Skin epidermis (tissue), 12 donors: Measurements from ENCODE around the gene LRMDA.

Source experiments
- H3K27ac ChIP-seq, 21 experiments: fragments of 200-600 bp; sonication (generic) in 11 of 21; one replicate each; pipeline ENCODE4 v1.5.0; 2020; ENCODE audit warnings: mild to moderate bottlenecking in 3 of 21, inconsistent platforms in 2 of 21, moderate library complexity in 2 of 21
- H3K4me3 ChIP-seq, 7 experiments: fragments of 200-600 bp; sonication (generic) in 2 of 7; one replicate each; pipeline ENCODE4 v1.5.0; 2020; ENCODE audit warnings: inconsistent platforms in 2 of 7, mild to moderate bottlenecking in 2 of 7, moderate library complexity in 1 of 7

Gene LRMDA

DNA sequence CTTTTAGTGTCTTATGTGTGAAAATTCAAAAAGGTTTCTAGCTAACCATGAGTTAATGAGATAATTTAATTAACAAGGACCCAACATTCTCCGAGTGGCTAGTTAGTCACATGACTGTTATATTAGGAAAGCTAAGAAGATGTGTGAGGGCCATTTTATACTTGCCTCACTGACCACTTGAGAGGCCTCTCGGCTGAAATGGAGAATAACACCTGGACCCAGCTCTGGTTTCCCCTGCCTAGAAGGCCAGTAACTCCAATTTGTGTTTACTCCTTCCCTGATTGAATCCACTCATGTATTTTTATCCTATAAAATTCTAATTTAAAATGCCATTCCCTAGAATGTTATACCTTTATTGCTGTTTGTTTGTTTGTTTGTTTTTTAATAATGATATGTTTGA is 1115.0 kb downstream of the LRMDA start:
- H3K27ac ChIP-seq = no peak overlapping the region

DNA sequence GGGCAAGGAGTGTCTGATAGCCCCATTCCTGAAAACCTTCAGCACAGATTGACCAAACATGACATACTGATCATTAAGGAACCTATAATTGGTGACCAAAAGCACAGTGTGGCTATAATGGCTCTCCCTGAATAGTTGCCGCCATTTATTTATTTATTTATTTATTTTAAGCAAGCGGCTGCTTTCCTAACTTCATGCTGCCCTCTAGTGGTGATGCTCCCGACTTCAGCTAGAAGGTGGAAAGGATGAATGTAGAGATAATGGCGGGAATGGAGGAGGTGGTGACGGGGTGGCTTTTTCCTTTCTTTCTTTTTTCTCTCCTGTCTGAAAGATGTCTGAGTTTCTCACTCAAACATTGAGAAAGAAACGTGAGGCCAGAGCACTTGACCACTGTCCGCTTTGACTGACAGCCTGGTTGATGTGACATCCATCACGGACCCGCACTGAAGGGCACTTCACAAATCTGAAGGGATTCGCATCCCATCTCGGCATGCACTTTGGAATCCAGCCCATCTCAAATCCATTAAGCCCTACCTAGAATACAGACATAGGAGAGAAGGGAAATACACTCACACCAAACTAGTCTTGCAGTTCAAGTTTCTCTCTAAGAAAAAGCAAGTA is 1116.0 kb downstream of the LRMDA start:
- Histone ChIP-seq H3K27ac (no peak overlapping the region), H3K4me3 (no peak overlapping the region)

More for the DNA sequence above, 1115.0 kb downstream of the LRMDA start:
- no peak overlapping the region for H3K4me3 ChIP-seq

DNA sequence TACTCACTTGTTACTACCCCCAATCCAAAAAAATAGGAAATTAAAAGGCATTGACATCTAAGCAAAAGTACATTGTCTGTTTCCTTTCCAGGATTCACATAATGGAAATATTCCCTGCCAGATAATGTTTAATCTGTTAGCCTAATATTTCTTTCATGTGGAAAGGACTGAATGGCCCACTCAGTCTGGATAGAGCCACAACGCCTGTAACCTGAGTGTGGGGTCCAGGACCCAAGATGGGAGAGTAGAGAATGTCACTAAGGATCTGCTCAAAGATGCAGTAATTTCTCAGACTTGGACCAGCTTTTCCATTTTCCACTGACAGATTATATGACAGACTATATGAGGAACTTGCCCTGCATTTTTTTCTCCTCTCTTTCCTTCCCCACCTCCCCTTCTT is 1117.3 kb downstream of the LRMDA start:
- H3K4me3 ChIP-seq = no peak overlapping the region
- no peak overlapping the region for H3K27ac ChIP-seq

DNA sequence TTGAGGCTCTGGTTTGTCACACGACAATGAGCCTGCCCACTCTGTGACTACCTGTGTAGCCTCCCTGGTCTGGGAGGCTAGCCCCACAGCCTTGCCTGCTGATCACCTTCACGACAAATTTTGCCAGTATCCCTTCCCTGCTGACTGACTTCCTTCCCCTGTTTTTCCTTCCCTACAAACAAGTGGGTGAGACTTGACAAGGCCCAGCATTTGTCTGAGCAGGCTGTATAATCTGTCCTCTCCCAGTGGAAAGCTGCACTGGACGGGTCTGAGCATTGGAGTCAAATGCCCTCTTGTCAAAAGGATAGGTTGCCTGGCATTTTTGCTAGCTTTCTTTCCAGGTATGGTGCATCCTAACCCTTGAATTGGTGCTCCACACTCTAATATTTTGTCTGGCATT is 1117.7 kb downstream of the LRMDA start:
- Histone ChIP-seq H3K4me3 (no peak overlapping the region), H3K27ac (no peak overlapping the region)

DNA sequence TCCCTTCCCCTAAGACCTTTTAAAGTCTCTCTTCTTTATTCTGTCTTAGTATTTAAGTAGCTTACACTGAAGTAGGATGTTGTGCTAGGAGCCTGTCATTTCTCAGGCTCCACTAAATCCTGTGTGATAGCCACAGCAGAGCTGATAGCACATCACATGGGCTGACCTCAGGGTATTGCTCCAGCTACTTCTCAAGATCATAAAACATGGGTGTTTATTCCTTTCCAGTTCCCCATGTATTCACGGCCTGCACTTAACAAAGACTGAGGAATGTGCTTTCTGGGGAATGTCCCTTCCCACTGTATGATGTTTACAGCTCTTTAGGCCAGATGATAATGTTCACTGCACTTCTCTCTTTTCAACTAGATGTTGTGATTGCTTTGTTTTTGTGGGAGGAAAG is 1119.4 kb downstream of the LRMDA start:
- H3K27ac ChIP-seq = peak overlapping the region in 2 of 21 experiments; percentile 4 to 35
- no peak overlapping the region for H3K4me3 ChIP-seq

DNA sequence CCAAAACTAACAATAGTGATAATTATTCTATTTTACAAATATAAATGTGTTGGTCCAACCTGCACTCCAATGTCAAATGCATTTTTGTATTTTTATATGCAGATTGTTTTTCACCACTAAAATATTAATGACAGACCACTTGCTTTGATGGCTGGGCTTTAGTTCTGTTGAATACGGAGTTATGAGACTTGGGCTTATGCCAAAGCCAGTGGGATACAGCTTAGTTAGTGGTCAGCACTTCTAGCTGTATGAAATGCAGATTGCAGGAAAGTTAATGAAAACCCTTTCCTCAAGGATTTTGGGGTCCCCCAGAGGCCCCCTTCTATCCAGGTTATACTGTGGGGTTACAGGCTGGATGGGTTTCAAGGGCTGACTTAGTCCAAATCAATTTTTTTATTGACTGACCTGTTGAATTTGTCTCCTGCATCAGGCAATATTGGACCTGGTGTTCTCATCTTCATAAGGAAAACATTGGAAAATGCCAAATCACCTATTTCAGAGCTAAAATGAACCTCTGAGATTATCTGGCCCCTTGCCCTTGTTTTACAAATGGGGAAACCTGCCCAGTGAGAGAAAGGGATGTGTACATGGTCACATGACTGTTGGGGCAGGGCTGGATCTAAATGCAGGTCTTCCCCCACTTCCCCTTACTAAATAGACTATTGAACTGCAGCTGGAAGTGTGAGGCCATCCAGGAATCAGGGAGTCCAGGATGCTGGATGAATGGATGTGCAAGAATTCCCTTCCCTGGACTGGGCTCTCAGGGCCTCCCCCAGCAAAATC is 1120.9 kb downstream of the LRMDA start:
- no peak overlapping the region for H3K4me3 ChIP-seq
- H3K27ac ChIP-seq = peak overlapping the region in 7 of 21 experiments; percentile 10 to 55 (median 22)

DNA sequence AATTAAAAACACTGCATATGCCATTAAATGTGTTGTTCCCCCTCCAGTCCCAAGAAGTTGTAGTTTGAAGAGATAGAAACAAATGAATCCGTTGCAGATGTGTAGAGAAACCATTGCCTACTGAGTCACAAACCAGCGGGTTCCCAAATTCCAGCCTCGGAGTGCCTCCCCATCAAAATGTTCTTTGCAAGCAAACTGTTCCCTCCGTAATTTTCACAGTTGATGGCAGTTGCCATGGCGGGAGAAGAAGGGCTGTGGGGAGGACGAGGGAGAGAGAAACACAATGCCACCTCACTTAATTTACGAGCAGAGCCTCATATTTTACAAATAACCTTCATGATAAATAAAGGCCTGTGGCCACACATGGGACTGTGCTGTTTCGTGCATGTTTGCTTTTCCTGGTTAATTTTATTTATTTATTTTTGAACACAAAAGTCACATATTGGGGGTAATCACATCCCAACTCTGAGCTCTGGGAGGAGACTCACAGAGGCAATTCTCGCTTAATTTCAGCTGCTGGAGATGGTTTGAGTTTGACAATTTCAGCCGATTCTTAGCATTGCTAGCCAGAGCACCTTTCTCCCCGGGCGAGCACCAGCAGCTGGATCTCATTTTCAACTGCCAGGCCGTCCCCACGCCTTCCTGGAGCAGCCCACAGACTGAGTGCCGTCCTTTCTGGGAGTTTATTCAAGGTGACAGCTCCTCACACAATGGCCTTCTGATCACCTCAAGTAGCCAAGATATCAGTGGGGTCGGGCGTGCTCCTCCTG is 1122.0 kb downstream of the LRMDA start:
- Histone ChIP-seq H3K27ac (peak overlapping the region in 10 of 21 experiments; percentile 9 to 58 (median 43)), H3K4me3 (no peak overlapping the region)

DNA sequence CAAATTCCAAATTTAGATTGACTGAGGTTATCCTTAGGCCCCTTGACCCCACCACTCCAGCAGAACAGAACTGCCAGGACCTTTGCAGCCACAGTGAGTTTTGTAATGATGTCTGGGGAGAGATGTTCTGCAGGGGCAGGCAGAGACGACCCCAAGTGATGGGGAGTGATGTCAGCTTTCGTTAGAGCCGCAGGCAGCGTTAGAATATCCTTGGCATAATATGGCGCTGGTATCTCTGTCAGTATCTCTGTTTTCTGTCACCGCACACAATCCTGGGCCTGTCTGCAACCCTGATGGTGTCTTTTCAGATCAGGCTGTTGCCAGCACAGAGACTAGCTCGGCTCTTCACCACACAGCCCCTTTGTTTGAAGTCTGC is 1122.6 kb downstream of the LRMDA start:
- Histone ChIP-seq H3K4me3 (no peak overlapping the region), H3K27ac (peak overlapping the region in 10 of 21 experiments; percentile 9 to 58 (median 43))

DNA sequence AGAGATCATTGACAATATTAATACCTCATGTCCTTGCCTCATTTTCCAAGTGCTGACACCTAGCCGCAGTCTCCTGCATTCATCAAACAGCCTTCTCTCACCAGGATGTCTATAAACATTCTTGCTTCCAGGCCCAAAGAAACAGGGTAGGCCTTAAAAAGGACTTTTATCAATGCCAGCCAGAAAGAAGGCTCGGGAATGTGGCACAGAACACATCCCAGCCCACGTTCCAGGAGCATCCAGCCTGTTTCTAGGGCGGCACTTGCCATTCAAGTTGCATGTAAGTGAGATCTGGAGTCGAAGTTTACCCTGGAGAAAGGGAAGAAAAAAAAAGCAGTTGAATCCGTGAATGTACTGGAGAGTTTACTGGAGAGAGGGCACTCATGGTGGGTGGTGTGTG is 1123.1 kb downstream of the LRMDA start:
- peak overlapping the region in 6 of 21 experiments; percentile 27 to 58 (median 46) for H3K27ac ChIP-seq
- no peak overlapping the region for H3K4me3 ChIP-seq

DNA sequence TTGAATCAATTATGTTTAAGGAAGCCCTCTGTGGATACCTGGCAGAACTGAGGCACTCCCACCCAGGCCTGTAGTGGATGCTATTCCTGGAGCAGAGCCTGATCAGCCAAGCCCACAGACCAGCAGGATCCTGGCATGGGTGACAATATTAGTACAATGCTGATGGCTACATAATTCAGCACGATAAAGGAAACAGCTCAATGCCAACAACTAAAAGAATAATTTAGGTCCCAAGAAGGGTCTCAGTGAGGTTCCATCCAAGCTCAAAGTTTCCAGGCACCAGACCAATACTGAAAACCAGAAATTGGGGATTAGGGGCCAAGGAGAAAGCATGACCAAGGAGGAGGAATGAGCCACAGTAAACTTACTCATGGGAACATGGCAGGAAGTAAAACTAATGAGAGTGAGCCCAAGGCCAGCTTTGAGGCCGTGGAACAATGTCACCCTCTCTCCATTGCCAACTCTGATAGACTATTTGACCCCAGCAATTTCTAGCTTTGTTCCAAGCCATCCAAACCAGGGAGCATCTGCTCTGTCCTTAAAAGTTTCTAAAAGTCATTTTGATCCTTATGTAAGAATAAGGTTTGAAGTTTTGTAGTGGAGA is 1123.7 kb downstream of the LRMDA start:
- H3K27ac ChIP-seq = peak overlapping the region in 2 of 21 experiments; percentile 8 to 22
- H3K4me3 ChIP-seq = no peak overlapping the region

DNA sequence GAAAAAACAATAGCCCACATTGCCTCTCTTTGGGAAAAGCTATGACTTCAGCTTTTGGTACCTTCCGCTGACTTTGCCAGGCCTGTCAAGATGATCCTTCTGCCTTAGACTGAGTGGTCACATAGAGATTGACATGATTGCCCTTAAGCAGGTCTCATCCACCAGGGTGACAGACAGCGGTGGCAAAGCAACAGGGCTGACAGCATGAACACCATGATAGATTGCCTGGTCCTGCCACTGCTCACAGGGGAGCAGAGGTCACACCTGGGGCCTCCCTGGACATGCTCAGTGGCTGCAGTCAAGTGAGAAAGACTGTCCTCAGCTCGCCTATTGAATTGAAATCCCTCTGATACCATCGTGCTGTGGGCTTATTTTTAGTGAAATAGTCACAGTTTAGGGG is 1125.9 kb downstream of the LRMDA start:
- Histone ChIP-seq H3K4me3 (no peak overlapping the region), H3K27ac (no peak overlapping the region)

DNA sequence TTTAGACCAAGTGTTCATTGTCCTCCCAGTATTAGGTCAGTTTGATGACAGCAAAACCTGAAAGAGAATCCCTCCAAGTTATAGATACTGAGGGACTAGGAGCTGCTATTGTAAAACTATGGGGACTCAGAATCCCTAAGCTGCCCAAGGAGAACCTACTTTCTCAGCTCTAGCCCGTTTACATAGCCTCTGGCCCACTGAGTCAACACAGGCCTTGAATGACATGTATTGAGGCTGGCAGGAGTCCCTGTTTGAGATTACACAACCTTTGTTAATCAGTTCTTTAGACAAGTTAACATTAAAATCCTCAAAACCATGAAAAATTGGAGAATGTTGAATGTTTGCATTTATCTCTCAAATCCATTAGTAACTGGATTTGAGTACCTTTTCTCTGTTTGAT is 1127.2 kb downstream of the LRMDA start:
- H3K27ac ChIP-seq = peak overlapping the region in 4 of 21 experiments; percentile 3 to 75 (median 43)
- no peak overlapping the region for H3K4me3 ChIP-seq

DNA sequence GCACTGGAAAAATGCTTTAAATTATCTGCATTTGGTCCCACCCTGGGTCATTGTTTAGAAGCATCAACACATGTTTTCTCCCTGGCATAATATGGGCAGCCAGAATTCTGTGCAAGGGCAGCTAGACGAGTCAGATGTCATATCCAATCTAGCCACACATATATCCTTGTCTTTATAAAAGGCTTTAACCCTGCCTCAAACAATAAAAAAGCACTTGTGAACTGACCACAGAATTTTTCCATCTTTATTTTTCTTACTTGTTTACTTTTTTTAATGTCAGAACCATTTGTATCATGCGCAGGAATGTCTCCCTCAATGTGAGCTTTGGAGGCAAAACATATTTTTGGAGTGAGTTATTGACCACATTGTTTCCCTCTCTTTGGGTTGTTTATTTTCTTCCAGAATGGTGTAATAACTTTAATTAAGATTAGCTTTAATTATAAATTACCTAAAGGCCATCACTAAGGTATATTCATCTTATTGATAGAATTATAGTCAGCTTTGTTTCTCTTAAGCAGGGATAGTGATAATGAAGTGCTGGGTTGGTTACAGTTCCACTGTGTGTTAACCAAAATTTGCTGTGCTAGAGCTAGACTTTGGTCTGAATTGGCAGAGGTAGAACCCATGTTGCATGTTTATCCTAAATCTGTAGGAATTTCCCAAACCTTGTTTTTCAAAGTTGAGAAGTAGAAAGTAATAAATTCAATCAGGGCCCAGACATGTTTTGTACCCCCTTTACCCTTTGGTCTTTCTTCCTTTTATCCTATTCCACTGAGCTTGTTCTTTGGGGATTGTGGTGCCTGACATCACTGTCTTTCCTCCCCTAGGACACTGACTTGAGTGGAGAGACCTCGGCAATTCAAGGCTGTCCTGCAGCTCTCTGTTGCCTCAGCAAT is 1127.8 kb downstream of the LRMDA start:
- Histone ChIP-seq H3K27ac (peak overlapping the region in 6 of 21 experiments; percentile 6 to 75 (median 28)), H3K4me3 (no peak overlapping the region)

DNA sequence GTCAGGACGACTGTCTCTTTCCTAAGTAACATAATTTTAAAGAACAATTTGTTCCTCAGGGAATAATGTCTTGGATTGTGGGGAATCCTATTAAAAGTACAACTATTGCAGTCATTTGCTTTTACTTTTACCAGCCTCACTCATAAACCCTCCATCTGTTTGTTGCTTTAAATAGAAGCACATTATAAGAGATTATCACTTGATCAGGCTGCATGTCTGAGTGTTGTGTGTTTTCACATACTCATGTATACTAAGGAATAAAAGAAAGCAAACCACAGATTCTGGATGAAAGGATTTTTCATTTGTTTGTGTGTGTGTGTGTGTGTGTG is 1128.4 kb downstream of the LRMDA start:
- H3K27ac ChIP-seq = peak overlapping the region in 4 of 21 experiments; percentile 6 to 68 (median 28)
- no peak overlapping the region for H3K4me3 ChIP-seq

DNA sequence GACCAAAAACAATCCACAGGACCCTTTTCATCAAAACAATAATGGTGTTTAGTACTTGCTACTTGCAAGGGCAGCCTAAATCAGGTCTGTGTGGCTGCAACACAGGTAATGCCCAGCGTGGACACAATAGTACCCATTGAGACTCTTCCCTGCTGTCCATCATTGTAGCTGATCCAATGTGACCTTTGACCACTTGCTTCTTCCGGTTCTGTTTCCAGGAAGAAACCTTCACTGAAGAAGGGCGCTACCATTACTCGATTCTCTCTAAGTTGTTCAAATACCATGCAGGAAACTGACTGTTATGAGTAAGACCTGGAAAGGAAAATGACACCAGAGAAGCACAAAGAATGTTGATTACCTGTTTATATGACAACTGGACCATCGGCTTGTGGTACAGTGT is 1128.9 kb downstream of the LRMDA start:
- no peak overlapping the region for H3K4me3 ChIP-seq
- H3K27ac ChIP-seq = peak overlapping the region in 2 of 21 experiments; percentile 26 to 68

DNA sequence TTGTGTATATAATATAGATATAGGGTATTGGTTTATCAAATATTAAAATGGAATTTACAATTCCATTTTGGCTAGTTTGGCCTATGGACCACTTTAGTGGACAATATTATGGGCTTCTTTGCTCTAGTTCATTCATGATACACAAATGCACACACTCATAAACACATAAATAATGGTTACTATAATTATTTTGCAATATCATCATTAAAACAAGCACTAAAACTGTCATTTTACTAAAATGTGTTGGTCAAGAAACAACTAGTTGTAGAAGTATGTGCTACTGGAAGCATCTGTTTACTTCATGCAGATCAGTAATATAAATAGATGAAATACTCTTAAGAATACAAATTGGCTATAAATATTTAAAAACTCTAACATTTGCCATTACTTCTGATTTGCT is 1131.9 kb downstream of the LRMDA start:
- H3K4me3 ChIP-seq = no peak overlapping the region
- H3K27ac ChIP-seq = no peak overlapping the region

DNA sequence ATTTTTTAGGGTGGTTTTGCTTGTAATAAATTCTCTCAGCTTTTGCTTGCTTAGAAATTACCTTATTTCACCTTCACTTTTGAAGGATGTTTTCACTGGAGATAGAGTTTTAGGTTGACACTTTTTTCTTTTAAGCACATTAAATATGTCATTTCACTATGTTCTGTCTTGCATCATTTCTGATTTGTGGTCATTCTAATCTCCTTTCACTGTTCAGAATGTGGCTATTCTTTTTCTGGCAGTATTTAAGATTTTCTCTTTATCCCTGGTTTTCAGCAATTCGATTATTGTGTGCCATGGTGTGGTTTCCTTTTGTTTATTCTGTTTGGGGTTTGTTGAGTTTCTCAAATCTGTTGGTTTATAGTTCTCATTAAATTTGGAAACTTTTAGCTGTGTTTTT is 1140.6 kb downstream of the LRMDA start:
- H3K4me3 ChIP-seq = no peak overlapping the region

DNA sequence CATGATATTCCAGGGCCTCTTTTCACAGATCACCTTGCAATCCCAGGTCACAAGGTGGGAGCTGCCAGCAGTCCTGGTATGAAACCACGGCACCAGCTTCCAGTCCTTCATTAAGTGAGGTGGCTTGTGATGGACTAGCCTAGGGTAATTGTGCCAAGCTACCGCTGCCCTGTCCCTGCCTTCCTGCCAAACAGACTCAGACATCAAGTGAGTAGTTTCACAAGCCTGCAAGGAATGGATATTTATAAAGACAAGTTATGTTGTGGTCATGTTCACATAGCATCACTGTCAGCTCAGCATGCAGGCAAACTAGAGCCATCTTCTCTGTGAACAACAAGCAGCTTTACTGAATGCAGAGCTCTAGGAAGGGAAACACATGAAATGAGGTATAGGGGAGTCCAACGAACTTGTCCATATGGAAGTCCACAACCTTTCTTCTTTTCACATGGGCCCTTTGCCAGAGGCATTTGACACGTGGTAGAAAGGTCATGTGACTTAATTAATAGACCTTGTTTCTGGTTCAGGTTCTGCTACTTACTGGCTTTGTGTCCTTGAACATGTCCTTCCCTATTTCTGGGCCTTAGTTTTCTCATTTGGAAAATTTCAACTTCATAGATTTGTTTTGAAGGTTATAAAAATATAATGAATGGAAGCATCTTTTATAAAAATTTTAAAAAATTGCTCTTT is 1145.0 kb downstream of the LRMDA start:
- no peak overlapping the region for H3K27ac ChIP-seq
- H3K4me3 ChIP-seq = no peak overlapping the region

More for the DNA sequence above, 1140.6 kb downstream of the LRMDA start:
- H3K27ac ChIP-seq = no peak overlapping the region

DNA sequence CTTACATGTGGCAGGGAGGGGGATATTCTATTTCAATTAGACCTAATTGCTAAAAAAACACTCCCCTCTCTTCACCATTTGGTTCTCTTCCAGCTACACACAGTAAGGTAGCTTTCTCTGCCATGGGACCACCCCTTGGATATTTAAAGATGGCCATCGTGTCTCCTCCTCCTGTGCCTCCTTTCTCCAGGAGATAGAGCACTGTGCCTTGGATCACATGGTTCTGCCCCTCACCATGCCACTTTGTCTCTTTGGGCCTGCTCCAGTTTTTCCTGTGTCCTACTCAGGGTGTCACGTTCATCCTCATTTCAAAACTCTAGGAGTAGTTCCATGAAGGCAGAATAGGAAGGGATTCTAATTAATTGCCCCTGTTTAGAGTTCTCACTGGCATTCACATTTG is 1146.0 kb downstream of the LRMDA start:
- H3K27ac ChIP-seq = no peak overlapping the region
- H3K4me3 ChIP-seq = no peak overlapping the region
